ENCODE data around the gene CD200.
A peak's percentile ranks its signal among the peaks of the same experiment; 100 is the strongest.
"Not testable (repeated sequence)": the region's sequence is repeated elsewhere in the genome, so short reads cannot be mapped to it uniquely, and the experiment has no call there.

CD200 gene

DNA sequence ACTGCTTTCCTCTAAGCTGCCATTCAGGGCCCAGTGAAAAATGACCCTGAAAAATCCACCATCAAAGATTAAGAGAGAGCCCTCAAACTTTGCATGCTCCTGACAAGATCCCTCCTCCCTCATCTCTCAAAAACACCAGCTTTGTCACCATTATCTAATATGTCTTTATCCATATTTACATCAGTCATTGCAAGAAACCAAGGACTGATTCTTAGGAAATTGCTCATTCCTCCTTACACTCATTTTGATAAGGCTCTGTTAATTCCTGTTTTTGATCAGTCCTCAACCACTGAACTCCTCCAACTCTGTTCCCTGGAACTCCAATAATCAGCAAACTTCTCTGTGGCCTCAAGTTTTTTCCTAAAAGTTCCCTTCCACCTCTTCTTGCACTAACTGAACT is 51.8 kb downstream of the CD200 start:
- DNase-seq (ENCODE audit: extremely low read depth in 1 of 2, low read depth in 1 of 2): no peak

DNA sequence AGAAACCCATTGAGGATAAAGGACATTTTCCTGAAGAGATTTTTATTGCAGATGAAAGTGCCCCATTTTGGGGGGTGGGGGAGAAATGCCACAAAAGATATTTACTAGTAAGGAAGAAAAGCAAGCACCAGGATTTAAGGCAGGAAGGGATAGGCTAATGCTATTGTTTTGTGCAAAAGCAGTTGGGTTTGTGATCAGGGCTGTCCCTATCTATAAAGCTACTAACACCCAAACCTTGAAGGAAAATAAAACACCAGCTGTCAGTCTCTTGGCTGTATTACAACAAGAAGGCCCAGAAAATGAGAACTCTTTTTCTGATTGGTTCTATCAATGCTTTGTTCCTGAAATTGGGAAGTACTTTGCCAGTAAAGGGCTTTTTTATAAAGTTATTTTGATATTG is 56.0 kb downstream of the CD200 start:
- DNase-seq (ENCODE audit: extremely low read depth in 1 of 2, low read depth in 1 of 2): no peak

DNA sequence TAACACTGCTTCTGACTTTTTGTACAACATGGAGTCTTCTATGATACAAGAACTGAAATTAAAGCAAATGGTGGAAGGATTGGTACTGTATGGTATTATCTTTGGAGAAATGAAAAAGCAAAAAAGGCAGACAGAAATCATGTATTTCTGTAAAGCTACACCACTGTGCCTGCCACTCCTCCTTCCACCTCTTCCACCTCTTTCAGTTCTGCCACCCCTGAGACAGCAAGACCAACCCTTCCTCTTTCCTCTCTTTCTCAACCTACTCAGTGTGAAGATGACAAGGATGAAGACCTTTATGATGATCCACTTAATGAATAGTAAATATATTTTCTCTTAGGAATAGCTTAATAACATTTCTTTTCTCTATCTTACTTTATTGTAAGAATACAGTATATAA is 57.0 kb downstream of the CD200 start:
- no peak for DNase-seq (ENCODE audit: extremely low read depth in 1 of 2, low read depth in 1 of 2)

DNA sequence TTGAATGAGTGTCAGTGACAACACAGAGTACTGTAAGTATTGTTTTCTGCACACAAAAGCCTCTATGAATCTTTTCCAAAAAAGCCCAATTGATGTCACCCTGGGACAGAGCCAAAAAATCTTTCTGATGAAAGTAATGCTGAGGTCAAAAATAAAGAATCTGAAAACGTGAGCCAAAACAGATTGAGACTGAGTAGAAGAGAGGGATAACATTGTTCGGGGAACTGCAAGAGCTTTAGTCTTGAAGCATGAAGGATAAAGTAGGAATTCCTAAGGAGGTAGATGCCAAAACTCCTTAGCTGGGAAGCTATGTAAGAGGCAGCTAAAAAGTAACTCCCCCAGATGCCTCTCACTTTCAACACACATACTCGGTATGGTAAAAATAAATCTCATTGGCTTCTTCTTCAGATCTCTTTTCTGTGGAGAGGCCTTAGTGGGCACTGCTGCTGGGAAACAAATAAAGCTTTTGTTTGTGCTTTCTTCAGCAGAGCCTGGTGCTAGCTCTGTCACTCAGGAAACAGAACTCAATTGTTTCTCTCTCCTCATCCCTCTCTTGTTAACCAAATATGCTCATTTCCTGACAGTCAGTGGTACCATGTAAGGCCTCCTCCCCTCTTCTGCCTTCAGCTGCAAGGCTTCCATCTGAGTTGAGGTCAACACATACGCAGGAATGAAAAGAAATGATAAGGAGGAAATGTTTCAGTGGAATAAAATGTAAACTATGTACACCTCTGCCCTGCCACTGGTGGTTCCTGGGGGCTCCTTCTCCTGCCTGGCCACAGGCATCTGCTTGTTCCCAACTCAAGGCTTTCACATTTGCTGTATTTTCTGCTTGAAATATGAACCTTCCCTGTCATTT is 58.1 kb downstream of the CD200 start:
- no peak for DNase-seq (ENCODE audit: extremely low read depth in 1 of 2, low read depth in 1 of 2)

DNA sequence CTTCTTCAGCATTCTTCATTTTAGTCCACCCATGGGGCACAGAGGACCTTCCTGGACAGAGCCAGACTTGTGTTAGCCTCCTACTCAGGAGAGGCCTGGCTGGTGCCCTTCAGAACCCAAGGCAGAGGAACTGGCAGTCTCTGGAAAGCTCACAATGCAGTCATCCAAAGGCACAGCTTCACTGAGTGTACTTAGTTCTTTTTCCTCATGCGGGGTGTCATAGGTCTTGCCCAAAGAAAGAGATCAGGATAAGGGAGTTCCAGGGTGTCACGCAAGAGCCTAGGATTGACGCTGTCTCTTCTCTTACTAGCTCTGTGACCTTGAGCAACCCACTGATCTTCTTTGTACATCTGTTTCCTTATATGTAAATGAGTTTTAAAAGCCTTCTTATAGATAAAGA is 58.7 kb downstream of the CD200 start:
- no peak for DNase-seq (ENCODE audit: extremely low read depth in 1 of 2, low read depth in 1 of 2)

GRCh38 chr3:112392393-112393359 is 59.7 kb downstream of the CD200 start:
- DNase-seq (ENCODE audit: extremely low read depth in 1 of 2, low read depth in 1 of 2): no peak

GRCh38 chr3:112393360-112393728 is 60.4 kb downstream of the CD200 start:
- DNase-seq (ENCODE audit: extremely low read depth in 1 of 2, low read depth in 1 of 2): no peak

- DNase-seq (ENCODE audit: extremely low read depth in 1 of 2, low read depth in 1 of 2): no peak
Observed at GRCh38 chr3:112394003-112394640, 61.2 kb downstream of the CD200 start.

DNA sequence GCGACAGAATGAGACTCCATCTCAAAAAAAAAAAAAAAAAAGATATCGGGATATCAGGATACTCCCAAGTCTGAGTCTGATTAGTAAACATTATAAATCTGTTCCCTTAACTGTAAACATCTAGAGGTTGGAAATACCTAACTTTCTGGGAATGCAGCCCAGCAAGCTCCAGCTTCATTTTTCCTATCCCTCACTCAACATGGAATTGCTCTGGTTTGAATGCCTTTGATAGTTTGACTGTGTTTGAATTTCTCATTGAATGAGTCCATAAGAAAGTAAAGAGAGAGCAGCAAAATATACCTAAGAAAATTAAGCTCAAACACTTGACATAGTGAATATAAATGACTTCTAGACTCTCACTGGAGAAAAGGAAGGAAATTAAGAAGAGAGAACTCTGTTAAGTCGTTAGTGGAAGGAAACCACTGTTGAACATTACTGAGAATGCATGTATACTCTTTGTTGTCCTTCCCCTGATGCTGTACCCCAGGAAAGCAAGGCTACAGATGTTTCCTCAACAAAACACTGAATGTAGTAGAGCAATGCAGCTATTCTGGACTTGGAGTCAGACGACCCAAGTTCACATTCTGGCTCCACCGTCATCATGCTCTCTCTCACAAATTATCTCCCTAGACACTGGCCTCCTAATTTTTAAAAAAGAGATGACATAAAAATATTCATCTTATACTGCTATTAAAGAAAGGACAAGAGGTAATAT is 62.4 kb downstream of the CD200 start:
- no peak for DNase-seq (ENCODE audit: extremely low read depth in 1 of 2, low read depth in 1 of 2)

DNA sequence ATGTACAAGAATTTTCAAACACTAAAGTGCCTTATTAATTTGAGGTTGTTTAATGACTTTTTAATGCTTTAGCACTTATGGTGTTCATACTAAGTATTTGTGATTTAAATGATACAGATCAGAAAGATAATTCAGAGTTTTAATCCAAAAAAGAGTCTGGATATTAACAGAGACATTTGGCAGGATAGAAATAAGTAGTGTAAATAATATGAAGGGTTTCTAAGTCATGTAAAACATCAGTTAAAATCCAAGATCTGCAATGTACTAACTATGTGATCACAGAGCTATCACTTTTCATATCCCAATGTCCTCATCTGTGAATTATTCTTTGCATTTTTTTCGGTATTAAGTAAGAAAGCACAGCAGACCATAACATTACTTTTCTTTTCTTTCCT is 62.9 kb downstream of the CD200 start:
- no peak for DNase-seq (ENCODE audit: extremely low read depth in 1 of 2, low read depth in 1 of 2)

DNA sequence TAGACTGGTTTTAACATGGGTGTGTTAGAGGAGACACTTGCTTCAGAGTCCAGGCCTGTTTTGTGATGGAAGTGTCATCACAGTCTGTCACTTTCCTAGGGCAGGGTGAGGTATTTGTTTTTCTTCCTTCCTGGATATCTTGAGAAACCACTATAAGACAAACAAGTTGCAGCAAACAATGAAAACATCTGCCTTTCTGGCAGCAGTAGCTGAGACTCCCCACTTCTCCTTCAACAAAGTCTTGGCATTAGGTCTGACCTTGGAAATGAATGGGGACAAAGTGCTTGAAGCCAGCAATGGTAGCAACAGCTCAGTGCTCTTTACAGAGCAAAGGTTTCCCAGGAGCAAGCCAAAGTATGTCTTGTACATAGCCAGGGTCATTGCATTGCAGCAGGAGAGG is 64.6 kb downstream of the CD200 start:
- no peak for DNase-seq (ENCODE audit: extremely low read depth in 1 of 2, low read depth in 1 of 2)

DNA sequence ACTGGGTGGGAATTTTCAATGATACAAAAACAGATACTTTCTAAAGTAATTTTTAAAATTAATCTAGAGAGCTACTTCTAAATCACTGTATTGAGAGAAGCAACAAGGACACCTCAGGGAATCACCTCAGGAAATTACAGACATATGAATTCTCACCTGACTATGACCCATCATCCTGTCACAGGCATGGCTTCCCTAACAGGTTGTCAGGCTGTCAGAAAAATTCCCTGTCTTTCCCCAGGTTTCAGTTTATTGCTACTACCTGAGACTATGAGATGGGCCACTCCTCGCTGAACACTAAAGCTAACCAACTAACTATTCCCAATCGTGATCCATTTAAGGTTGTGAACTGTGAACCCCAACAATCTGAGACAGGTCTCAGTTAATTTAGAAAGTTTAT is 66.1 kb downstream of the CD200 start:
- no peak for DNase-seq (ENCODE audit: extremely low read depth in 1 of 2, low read depth in 1 of 2)

DNA sequence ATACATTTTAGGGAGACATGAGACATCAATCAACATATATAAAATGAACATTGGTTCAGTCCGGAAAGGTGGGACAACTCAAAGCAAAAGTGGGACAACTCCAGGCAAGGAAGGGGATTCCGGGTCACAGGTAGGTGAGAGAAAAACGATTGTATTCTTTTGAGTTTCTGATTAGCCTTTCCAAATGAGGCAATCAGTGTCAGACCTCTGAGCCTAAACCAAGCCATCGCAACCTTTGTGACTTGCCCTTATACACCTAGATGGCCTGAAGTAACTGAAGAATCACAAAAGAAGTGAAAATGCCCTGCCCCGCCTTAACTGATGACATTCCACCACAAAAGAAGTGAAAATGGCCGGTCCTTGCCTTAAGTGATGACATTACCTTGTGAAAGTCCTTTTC is 66.6 kb downstream of the CD200 start:
- not testable (repeated sequence) for DNase-seq (ENCODE audit: extremely low read depth in 1 of 2, low read depth in 1 of 2)

DNA sequence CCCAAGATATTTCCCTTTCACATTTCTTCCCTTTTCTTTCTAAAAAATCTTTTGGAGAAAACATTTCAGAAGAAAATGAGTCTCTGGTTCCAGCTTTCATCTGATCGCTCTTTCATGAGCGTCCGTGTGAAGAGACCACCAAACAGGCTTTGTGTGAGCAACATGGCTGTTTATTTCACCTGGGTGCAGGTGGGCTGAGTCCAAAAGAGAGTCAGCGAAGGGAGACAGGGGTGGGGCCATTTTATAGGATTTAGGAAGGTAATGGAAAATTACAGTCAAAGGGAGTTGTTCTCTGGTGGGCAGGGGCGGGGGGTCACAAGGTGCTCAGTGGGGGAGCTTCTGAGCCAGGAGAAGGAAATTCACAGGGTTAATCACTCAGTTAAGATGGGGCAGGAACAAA is 67.4 kb downstream of the CD200 start:
- not testable (repeated sequence) for DNase-seq (ENCODE audit: extremely low read depth in 1 of 2, low read depth in 1 of 2)

DNA sequence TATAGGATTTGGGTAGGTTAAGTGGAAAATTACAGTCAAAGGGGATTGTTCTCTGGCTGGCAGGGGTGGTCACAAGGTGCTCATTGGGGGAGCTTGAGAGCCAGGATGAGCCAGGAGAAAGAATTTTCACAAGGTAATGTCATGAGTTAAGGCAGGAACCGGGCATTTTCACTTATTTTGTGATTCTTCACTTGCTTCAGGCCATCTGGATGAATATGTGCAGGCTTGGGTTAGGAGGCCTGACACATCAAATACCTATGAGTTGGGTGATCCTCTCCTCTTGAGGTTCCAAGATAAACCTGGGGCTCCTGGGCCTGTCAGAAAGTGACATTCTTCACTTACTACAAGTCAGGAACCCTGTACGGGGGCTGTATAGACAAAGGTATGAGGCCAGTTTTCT is 68.7 kb downstream of the CD200 start:
- DNase-seq (ENCODE audit: extremely low read depth in 1 of 2, low read depth in 1 of 2): no peak

- no peak for DNase-seq (ENCODE audit: extremely low read depth in 1 of 2, low read depth in 1 of 2)
Observed at GRCh38 chr3:112403103-112403502, 70.1 kb downstream of the CD200 start.

GRCh38 chr3:112404924-112405549 is 72.1 kb downstream of the CD200 start:
- not testable (repeated sequence) for DNase-seq (ENCODE audit: extremely low read depth in 1 of 2, low read depth in 1 of 2)

GRCh38 chr3:112405845-112406244 is 72.9 kb downstream of the CD200 start:
- DNase-seq (ENCODE audit: extremely low read depth in 1 of 2, low read depth in 1 of 2): peak; percentile 19 to 57

DNA sequence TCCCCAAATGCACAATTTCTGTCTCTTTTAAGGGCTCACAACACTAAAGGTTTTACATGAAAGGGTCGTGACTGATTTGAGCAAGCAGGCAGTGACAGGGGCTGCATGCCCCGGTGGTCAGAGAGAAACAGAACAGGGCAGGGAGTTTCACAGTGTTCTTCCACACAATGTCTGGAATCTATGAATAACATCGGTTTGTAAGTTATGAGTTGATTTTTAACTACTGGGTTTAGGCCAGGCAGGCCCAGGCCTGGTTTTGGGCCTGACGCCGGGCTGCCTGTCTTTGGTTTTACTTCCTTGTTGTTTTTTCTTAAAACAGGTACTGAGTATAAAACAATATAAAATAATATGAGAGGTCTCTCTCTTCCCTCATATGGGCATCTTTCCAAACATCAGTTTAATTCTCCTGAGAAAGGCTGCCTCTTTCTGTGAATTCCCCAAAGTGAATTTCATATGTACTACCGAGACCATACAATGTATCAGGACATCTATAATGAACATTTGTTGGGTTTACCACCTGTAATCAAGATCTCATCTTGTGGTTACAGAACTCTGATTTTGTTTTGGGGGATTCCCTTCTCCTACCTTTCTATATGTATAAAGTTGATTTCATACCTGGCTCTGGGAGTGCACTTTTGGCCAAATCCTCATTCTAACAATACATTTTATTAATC is 74.4 kb downstream of the CD200 start:
- DNase-seq (ENCODE audit: extremely low read depth in 1 of 2, low read depth in 1 of 2): no peak

Measured in stimulated activated CD8-positive, alpha-beta memory T cell treated with anti-CD3 and anti-CD28 coated beads, Interleukin-7, amount 100 ng/mL, for 48 hours (primary cell).